NT2/D1 (cell line): Measurements from ENCODE around the gene SLC35E1.

Experiments used
- SUZ12 ChIP-seq: IDR thresholded peaks from 2 replicates; pipeline ENCODE4 v1.6.1; 2011; ENCODE audit not compliant: insufficient read length, insufficient read depth; ENCODE audit errors: extremely low read depth
- YY1 ChIP-seq: IDR thresholded peaks from 2 replicates; pipeline ENCODE4 v1.6.1; 2011; ENCODE audit not compliant: insufficient read length, insufficient read depth
- ZNF274 ChIP-seq: IDR thresholded peaks from 2 replicates; pipeline ENCODE4 v1.6.1; 2011; ENCODE audit warnings: mild to moderate bottlenecking, low read depth, low read length

- no peak for TF ChIP-seq YY1
- no peak for TF ChIP-seq ZNF274
- no peak for TF ChIP-seq SUZ12
Observed at GRCh38 chr19:16548956-16549355, 23.3 kb downstream of the SLC35E1 start.
